Measurements from ENCODE around the gene RAB3GAP2. TPM values are rescaled to one million over a fixed set of nuclear protein-coding genes. Genes with fewer than 3 reads are reported as not detected.
"Not testable (repeated sequence)": the region's sequence is repeated elsewhere in the genome, so short reads cannot be mapped to it uniquely, and the experiment has no call there.

RAB3GAP2 gene
- total RNA-seq, 6 experiments from 2014 or later = 13.3 to 20.4 (median 18.4) TPM

DNA sequence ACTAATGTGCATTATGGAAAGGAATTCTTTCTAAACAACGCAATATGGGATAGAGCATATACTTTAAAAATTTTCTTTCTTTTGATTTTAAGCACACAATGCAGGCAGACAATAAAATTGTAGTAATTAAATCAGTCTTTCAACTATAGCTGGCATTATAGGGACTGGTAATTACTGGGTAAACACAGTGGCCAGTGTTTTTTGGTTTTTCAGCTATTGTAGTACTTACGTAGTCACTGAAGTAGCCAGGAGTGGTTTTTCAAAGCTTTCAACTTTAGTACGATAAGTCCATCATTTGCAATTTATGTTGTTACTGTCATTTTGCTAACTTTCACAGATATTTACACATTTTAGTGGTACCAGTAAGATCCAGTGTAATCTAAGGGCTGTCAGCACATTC, 50.6 kb downstream of the RAB3GAP2 start:
- 72% methylated on average over 3 of the region's 3 CpGs for WGBS (ENCODE audit: insufficient coverage, low coverage, low lambda C conversion rate, missing lambda C conversion rate)
- no peak for ATAC-seq
- H3K9me3 ChIP-seq = no peaks in the 10 kb centered on the region

DNA sequence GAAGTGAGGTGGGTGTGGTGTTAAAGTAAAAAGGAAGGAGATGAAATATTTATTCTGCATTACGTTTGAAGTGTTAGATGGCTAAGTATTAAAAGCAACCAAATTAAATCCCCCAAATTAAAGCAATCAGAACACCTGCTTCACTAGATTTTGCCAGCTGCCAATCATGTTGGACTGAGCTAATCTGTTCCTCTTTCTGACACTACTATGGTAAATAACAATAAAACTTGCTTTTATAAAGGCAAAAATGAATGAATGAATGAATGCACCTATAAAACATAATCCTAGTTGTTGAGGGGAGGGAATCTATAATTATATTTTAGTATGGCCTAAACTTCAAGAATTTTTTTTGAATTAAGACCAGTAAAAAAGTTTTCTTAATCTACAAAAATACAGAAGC, 51.0 kb downstream of the RAB3GAP2 start:
- ATAC-seq (no peak), DNase-seq (no peak)
- intact Hi-C loops (cut with DNase I) = loop anchor here in 1 of 2 donors (10.0 kb wide), 1 partner anchor 64 kb away; no protein-coding TSS in a partner anchor
- H3K4me1 ChIP-seq = no peaks in the 10 kb centered on the region
- no peaks in the 10 kb centered on the region for H3K9me3 ChIP-seq
- H3K27ac ChIP-seq = no peak overlapping the region
- 63% methylated on average over 1 of the region's 1 CpG for WGBS (ENCODE audit: insufficient coverage, low coverage, low lambda C conversion rate, missing lambda C conversion rate)
- no peak overlapping the region for H3K4me3 ChIP-seq
- no peaks in the 10 kb centered on the region for H3K36me3 ChIP-seq
- no peaks in the 10 kb centered on the region for H3K27me3 ChIP-seq
- TF ChIP-seq, protein P1, sequence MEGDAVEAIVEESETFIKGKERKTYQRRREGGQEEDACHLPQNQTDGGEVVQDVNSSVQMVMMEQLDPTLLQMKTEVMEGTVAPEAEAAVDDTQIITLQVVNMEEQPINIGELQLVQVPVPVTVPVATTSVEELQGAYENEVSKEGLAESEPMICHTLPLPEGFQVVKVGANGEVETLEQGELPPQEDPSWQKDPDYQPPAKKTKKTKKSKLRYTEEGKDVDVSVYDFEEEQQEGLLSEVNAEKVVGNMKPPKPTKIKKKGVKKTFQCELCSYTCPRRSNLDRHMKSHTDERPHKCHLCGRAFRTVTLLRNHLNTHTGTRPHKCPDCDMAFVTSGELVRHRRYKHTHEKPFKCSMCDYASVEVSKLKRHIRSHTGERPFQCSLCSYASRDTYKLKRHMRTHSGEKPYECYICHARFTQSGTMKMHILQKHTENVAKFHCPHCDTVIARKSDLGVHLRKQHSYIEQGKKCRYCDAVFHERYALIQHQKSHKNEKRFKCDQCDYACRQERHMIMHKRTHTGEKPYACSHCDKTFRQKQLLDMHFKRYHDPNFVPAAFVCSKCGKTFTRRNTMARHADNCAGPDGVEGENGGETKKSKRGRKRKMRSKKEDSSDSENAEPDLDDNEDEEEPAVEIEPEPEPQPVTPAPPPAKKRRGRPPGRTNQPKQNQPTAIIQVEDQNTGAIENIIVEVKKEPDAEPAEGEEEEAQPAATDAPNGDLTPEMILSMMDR (IDR thresholded peaks at IDR 0.05) = no peak
- no peak for TF ChIP-seq POLR2A (IDR thresholded peaks at IDR 0.05)

More for the DNA sequence above, 50.6 kb downstream of the RAB3GAP2 start:
- H3K4me1 ChIP-seq = no peaks in the 10 kb centered on the region
- DNase-seq = no peak
- no peak overlapping the region for H3K4me3 ChIP-seq
- H3K27ac ChIP-seq = no peak overlapping the region
- H3K36me3 ChIP-seq = no peaks in the 10 kb centered on the region
- no peaks in the 10 kb centered on the region for H3K27me3 ChIP-seq
- intact Hi-C loops (cut with DNase I) = loop anchor here in 1 of 2 donors (10.0 kb wide), 1 partner anchor 63 kb away; no protein-coding TSS in a partner anchor
- no peak for TF ChIP-seq POLR2A (IDR thresholded peaks at IDR 0.05)
- TF ChIP-seq, protein P1 (IDR thresholded peaks at IDR 0.05) = no peak

DNA sequence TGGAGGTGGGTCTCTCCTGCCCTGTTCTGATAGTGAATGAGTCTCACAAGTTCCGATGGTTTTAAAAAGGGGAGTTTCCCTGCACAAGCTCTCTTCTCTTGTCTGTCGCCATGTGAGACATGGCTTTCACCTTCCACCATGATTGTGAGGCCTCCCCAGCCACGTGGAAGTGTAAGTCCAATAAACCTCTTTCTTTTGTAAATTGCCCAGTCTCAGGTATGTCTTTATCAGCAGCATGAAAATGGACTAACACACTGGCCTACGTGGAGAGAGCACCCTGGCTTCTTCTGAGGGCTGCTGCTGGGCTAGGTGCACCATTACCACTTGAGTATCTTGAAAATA, 51.6 kb downstream of the RAB3GAP2 start:
- intact Hi-C loops (cut with DNase I) = loop anchor here in 1 of 2 donors (10.0 kb wide), 1 partner anchor 64 kb away; no protein-coding TSS in a partner anchor

DNA sequence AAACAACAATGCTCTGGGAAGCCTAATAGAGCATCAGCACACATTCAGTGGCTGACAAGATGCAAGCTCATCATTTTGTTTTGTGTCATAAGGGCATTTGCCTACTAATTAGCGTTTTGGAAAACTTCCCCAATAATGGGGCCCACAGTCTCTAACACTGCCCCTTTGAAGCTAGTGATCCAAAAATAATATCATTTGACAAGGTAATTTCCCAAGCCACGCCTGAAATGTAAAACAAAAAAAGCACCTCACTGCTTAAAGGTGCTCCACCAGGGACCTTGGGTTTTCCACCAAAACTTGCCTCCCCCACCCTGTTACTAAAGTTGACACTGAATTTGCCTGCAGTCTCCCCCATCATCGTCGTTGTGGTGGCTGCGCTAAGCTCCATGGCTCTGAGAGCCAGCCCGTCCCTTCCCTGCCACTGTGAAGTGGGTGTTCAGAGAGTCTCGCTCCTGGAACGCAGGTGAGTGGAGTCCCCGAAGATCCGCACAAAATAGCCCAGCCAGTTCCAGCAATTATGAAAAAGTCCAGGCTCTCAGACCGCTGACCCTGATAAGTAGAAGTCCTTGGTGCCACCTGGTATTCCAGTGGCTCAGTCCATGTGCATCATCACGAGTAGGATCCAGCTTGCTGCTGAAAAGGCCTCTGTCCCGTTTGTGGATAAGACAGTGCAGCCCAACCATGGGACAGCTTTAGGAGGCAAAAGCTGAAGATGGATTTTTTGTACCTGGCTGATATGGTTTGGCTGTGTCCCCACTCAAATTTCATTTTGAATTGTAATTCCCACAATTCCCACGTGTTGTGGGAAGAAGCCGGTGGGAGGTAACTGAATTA, 52.2 kb downstream of the RAB3GAP2 start:
- Histone ChIP-seq H3K4me1 (no peaks in the 10 kb centered on the region), H3K27ac (no peak overlapping the region), H3K4me3 (no peak overlapping the region), H3K36me3 (no peaks in the 10 kb centered on the region), H3K27me3 (no peaks in the 10 kb centered on the region), H3K9me3 (no peaks in the 10 kb centered on the region)
- DNase-seq (no peak), ATAC-seq (no peak)
- intact Hi-C loops (cut with DNase I) = loop anchor here in 1 of 2 donors (10.0 kb wide), 1 partner anchor 65 kb away; no protein-coding TSS in a partner anchor
- 93% methylated on average over 5 of the region's 15 CpGs for WGBS (ENCODE audit: insufficient coverage, low coverage, low lambda C conversion rate, missing lambda C conversion rate)
- TF ChIP-seq, protein P1 (IDR thresholded peaks at IDR 0.05) = no peak
- no peak for TF ChIP-seq POLR2A (IDR thresholded peaks at IDR 0.05)

More for the DNA sequence above, 51.6 kb downstream of the RAB3GAP2 start:
- not testable (repeated sequence) for H3K27ac ChIP-seq, ATAC-seq, H3K4me3 ChIP-seq, H3K9me3 ChIP-seq, H3K36me3 ChIP-seq, DNase-seq, H3K27me3 ChIP-seq, H3K4me1 ChIP-seq
- WGBS (ENCODE audit: insufficient coverage, low coverage, low lambda C conversion rate, missing lambda C conversion rate) = 92% methylated on average over 3 of the region's 4 CpGs

DNA sequence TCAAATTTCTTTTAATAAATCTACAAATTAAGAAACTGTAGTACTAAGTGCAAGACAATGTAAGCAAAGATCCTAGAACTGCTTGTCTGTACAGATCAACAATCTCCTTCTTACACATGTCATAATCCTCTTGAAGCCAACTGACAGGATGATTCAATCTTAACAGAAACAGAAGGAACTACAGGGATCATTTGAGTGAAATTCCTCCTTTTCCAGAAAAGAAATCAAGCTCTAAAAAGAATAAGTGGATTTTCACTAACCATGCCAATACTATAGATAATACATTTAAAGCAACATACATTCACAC, 53.2 kb downstream of the RAB3GAP2 start:
- Histone ChIP-seq H3K27ac (no peak overlapping the region), H3K9me3 (no peaks in the 10 kb centered on the region), H3K4me1 (peaks cover 0 to 3% (median 0%) of the 10 kb centered on the region in 4 donors), H3K4me3 (no peak overlapping the region), H3K27me3 (no peaks in the 10 kb centered on the region), H3K36me3 (no peaks in the 10 kb centered on the region)
- intact Hi-C loops (cut with DNase I) = no loop called here
- TF ChIP-seq POLR2A (IDR thresholded peaks at IDR 0.05) = no peak
- TF ChIP-seq, protein P1 (IDR thresholded peaks at IDR 0.05) = no peak
- DNase-seq (no peak), ATAC-seq (no peak)

All from right lobe of liver (tissue), 6 donors.